RWPE1 (cell line): ENCODE data around the gene FUT6.

Experiments used
- CTCF ChIA-PET: fragments of 350-600 bp; sonication (Branson Sonifier 250); formaldehyde crosslinking; extraction: SDS; loops from one replicate; lab custom pipeline; 2021; lab: Yijun Ruan, JAX
- POLR2A ChIA-PET: fragments of 400-600 bp; formaldehyde crosslinking; extraction: SDS; loops from one replicate; lab custom pipeline; 2020; ENCODE audit warnings: antibody characterized with exemption; ENCODE audit not compliant: low non-redundant PET; lab: Yijun Ruan, JAX
- DNase-seq: peaks from one replicate; pipeline ENCODE4 v3.0.0; 2012; ENCODE audit warnings: low spot score
- H3K27ac ChIP-seq: fragments of 450-650 bp; 2 replicates; pipeline ENCODE4 v1.5.1; 2017
- CTCF ChIP-seq: fragments of 450-650 bp; conservative IDR thresholded peaks from 2 replicates; pipeline ENCODE4 v1.5.1; 2017; ENCODE audit warnings: low read depth, mild to moderate bottlenecking

Gene FUT6

GRCh38 chr19:5801796-5802619 is 37.5 kb downstream of the FUT6 start:
- no peak overlapping the region for H3K27ac ChIP-seq
- no peak for TF ChIP-seq CTCF
- ChIA-PET POLR2A (no interaction called here), CTCF (interaction anchor here (0.5 to 0.6 kb wide), 2 partner anchors 8 to 44 kb away, joined by 3 read pairs; no protein-coding TSS in a partner anchor)
- no peak for DNase-seq

- DNase-seq: no peak
- ChIA-PET CTCF (no interaction called here), POLR2A (no interaction called here)
- TF ChIP-seq CTCF: no peak
- H3K27ac ChIP-seq: no peak overlapping the region
Observed at GRCh38 chr19:5800361-5801270, 38.9 kb downstream of the FUT6 start.

- POLR2A ChIA-PET: no interaction called here
- TF ChIP-seq CTCF: no peak
- CTCF ChIA-PET: interaction anchor here (0.5 kb wide), 1 partner anchor 12 kb away, joined by 3 read pairs; no protein-coding TSS in a partner anchor
- DNase-seq: no peak
- H3K27ac ChIP-seq: no peak overlapping the region
Observed at GRCh38 chr19:5799247-5800241, 40.0 kb downstream of the FUT6 start.

- TF ChIP-seq CTCF: no peak
- H3K27ac ChIP-seq: no peak overlapping the region
- CTCF ChIA-PET: interaction anchor here (1.0 kb wide), 1 partner anchor 30 kb away, joined by 5 read pairs; no protein-coding TSS in a partner anchor
- no peak for DNase-seq
- POLR2A ChIA-PET: no interaction called here
Observed at GRCh38 chr19:5798244-5798643, 41.3 kb downstream of the FUT6 start.

GRCh38 chr19:5795382-5795919 is 44.1 kb downstream of the FUT6 start:
- DNase-seq: no peak
- TF ChIP-seq CTCF: no peak
- POLR2A ChIA-PET: no interaction called here
- CTCF ChIA-PET: interaction anchor here (0.8 to 2.7 kb wide), 2 partner anchors 9 to 98 kb away, joined by 3 to 14 read pairs; no protein-coding TSS in a partner anchor
- no peak overlapping the region for H3K27ac ChIP-seq
